Measurements from ENCODE around the gene ELF1. TPM values are rescaled to one million over a fixed set of nuclear protein-coding genes. Genes with fewer than 3 reads are reported as not detected.

Gene ELF1
- polyA plus RNA-seq, 1 experiment: 35.8 TPM

- no peak for DNase-seq (ENCODE audit: low read depth)
- no peak for TF ChIP-seq CTCF (IDR thresholded peaks at IDR 0.05; ENCODE audit: insufficient read depth, low read depth, low read length)
- no peak overlapping the region for H3K4me3 ChIP-seq (ENCODE audit: low read depth, low read length)
- ChIA-PET POLR2A (no interaction called here), CTCF (no interaction called here)
- H3K27me3 ChIP-seq (ENCODE audit: control insufficient read depth, insufficient read depth, low read length): no peaks in the 10 kb centered on the region
- no peaks in the 10 kb centered on the region for H3K36me3 ChIP-seq (ENCODE audit: control insufficient read depth, insufficient read depth, low read length)
These were observed 12.0 kb downstream of the ELF1 start for GRCh38 chr13:41006978-41007743.

GRCh38 chr13:41006306-41006705 lies 12.8 kb downstream of the ELF1 start:
- no peak for DNase-seq (ENCODE audit: low read depth)
- CTCF ChIA-PET: no interaction called here
- no peaks in the 10 kb centered on the region for H3K27me3 ChIP-seq (ENCODE audit: control insufficient read depth, insufficient read depth, low read length)
- POLR2A ChIA-PET: no interaction called here
- H3K4me3 ChIP-seq (ENCODE audit: low read depth, low read length): no peak overlapping the region
- TF ChIP-seq CTCF (IDR thresholded peaks at IDR 0.05; ENCODE audit: insufficient read depth, low read depth, low read length): no peak
- no peaks in the 10 kb centered on the region for H3K36me3 ChIP-seq (ENCODE audit: control insufficient read depth, insufficient read depth, low read length)

- H3K4me3 ChIP-seq (ENCODE audit: low read depth, low read length): no peak overlapping the region
- ChIA-PET CTCF (no interaction called here), POLR2A (no interaction called here)
- no peaks in the 10 kb centered on the region for H3K36me3 ChIP-seq (ENCODE audit: control insufficient read depth, insufficient read depth, low read length)
- DNase-seq (ENCODE audit: low read depth): no peak
- TF ChIP-seq CTCF (IDR thresholded peaks at IDR 0.05; ENCODE audit: insufficient read depth, low read depth, low read length): no peak
- no peaks in the 10 kb centered on the region for H3K27me3 ChIP-seq (ENCODE audit: control insufficient read depth, insufficient read depth, low read length)
These were observed 13.4 kb downstream of the ELF1 start for GRCh38 chr13:41005704-41006103.

GRCh38 chr13:41004875-41005693 lies 14.0 kb downstream of the ELF1 start:
- Histone ChIP-seq H3K4me3 (ENCODE audit: low read depth, low read length) (no peak overlapping the region), H3K27me3 (ENCODE audit: control insufficient read depth, insufficient read depth, low read length) (no peaks in the 10 kb centered on the region), H3K36me3 (ENCODE audit: control insufficient read depth, insufficient read depth, low read length) (no peaks in the 10 kb centered on the region)
- no peak for TF ChIP-seq CTCF (IDR thresholded peaks at IDR 0.05; ENCODE audit: insufficient read depth, low read depth, low read length)
- no peak for DNase-seq (ENCODE audit: low read depth)
- ChIA-PET POLR2A (no interaction called here), CTCF (no interaction called here)

GRCh38 chr13:41002606-41003005 lies 16.5 kb downstream of the ELF1 start:
- no peak for DNase-seq (ENCODE audit: low read depth)
- Histone ChIP-seq H3K27me3 (ENCODE audit: control insufficient read depth, insufficient read depth, low read length) (no peaks in the 10 kb centered on the region), H3K36me3 (ENCODE audit: control insufficient read depth, insufficient read depth, low read length) (peaks cover 1% of the 10 kb centered on the region; the same call in 1 of the 2 replicates), H3K4me3 (ENCODE audit: low read depth, low read length) (no peak overlapping the region)
- CTCF ChIA-PET: no interaction called here
- TF ChIP-seq CTCF (IDR thresholded peaks at IDR 0.05; ENCODE audit: insufficient read depth, low read depth, low read length): no peak
- POLR2A ChIA-PET: interaction anchor here (0.6 kb wide), 1 partner anchor 1271 kb away, joined by 3 read pairs; no protein-coding TSS in a partner anchor
